Tracheal epithelial cell (primary cell): ENCODE measurements around the gene TBCD. TPM values are rescaled to one million over a fixed set of nuclear protein-coding genes. Genes with fewer than 3 reads are reported as not detected.

Experiments
- total RNA-seq: library from RNA; depleted of rRNA; stranded (reverse); fragments of >200 nt; gene quantifications from 2 replicates; pipeline ENCODE4 v1.2.1, GENCODE V29; 2014

The TBCD gene
- 21.2 and 32.8 TPM in 2 replicates for total RNA-seq

GRCh38 chr17:82751571-82752370 is at the start of gene TBCD:
TSS of gene TBCD (plus strand) at chr17:82752065. CDS start at chr17:82752194, 129 bp downstream.

DNA sequence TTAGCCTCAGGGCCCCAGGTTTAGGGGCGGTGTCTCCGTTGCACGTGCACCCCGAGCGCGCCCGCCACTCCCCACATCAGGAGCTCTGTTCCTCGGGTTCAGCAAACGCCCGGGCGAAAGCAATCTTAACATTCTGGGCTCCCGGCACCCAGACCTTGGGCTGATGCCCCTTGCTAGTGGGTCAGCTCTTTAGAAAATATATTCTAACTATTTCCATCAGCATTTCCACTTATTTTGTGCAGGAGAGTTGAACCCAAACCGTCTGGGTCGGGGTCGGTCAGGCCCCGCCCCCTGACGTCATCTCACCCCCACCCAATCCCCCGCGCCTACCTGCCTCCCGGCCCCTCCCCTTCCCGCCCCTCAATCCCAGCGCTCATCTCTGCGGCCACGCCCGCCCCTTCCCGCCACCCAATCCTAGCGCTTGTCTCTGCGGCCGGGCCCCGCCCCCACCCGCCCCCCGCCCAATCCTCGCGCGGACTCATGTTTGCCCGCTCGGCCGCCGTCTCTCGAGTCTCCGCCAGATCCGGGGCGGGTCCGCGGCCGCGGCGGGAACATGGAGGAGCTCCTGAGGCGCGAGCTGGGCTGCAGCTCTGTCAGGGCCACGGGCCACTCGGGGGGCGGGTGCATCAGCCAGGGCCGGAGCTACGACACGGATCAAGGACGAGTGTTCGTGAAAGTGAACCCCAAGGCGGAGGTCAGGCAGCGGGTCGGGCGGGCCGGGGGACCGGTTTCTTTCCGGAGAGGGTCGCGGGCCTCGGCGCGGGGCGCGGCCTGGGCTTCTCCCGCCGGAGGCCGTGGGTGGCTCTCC is 35.5 kb upstream of the TBCD start, which contains the start of gene FN3KRP:
FN3KRP (plus strand) TSS at position 504 of the 808 bp plus-strand sequence; CDS start at position 554, 50 bp downstream.

DNA sequence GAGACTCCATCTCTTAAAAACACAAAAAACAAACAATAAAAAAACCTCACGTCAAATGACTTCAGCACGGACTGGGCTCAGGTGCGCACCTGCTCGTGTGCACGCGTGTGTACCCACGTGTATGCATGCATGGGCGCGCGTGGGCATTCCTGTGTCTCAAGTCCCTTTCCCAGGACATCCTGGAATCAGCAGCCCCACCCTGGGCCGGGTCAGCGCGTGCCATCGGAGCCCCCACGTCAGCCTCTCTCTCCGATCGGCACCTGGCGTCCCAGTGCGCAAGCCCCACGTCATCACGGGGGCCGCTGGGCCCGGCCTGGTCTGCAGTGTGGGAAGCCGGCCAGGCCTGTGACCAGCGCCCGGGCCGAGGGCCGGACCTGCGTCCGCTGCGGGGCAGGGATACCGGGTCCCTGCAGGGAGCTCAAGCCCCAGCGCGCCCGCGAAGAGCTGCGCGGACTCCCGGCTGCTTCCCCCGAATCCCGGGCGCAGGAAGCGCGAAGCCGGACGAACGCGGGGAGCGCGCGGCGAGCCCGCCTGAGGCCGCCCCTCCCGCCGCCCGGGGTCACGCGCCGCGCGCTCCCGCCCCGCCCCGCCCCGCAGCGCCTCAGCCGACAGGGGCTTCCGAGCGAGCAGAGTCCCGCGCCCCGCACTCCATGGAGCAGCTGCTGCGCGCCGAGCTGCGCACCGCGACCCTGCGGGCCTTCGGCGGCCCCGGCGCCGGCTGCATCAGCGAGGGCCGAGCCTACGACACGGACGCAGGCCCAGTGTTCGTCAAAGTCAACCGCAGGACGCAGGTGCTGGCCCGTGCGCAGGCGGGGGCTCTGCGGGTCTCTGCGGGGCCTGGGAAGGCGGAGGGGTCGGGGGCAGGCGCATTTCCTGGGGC is 16.6 kb upstream of the TBCD start, which contains the start of gene FN3K:
FN3K (plus strand) TSS at position 629 of the 880 bp plus-strand sequence; CDS start at position 651, 22 bp downstream.

GRCh38 chr17:82839617-82840292 is 87.9 kb downstream of the TBCD start, which contains the start of gene ZNF750:
TSS of gene ZNF750 (minus strand) at chr17:82840022. CDS start at chr17:82832454, 7,568 bp downstream.

Other genes with a start within 250 kb of the TBCD start
- 44.1 and 52.1 TPM in 2 replicates for gene FOXK2, start 232.3 kb upstream of the TBCD start, total RNA-seq
- 77.4 and 105 TPM in 2 replicates for gene WDR45B, start 103.6 kb upstream of the TBCD start, total RNA-seq
- gene RAB40B, start 53.4 kb upstream of the TBCD start, total RNA-seq = 4.7 and 12.3 TPM in 2 replicates
- 8.4 and 20.2 TPM in 2 replicates for gene FN3KRP, start 35.4 kb upstream of the TBCD start, total RNA-seq
- gene FN3K, start 16.4 kb upstream of the TBCD start, total RNA-seq = 4.3 and 6.6 TPM in 2 replicates
- gene ZNF750, start 88.0 kb downstream of the TBCD start, total RNA-seq = 9.2 and 10.2 TPM in 2 replicates